ENCODE results near the gene GABARAPL2.
A peak's percentile ranks its signal among the peaks of the same experiment; 100 is the strongest.

Gene GABARAPL2

DNA sequence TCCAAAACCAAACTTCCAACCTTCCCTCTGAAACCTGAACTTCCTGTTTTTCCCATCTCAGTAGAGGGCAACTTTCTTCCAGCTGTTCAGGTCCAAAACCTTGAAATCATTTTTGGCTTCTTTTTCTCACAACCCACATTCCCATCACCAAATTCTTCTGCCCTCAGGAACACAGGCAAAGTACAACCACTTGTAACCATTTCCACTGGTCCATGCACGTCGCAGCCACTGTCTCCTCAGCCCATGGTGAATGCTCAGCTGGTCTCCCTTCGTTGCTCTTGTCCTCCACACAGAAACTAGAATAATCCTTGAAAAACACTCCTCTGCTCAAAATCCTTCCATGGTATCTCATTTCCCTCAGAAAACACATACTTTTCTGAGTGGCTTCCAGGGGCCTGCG lies 60.6 kb downstream of the GABARAPL2 start:
- Mint-ChIP-seq H3K27ac (no peak overlapping the region), H3K4me1 (peaks cover 5% of the 10 kb centered on the region), H3K4me3 (peak overlapping the region in 1 of 3 experiments; percentile 14), H3K27me3 (ENCODE audit: low read depth) (no peaks in the 10 kb centered on the region), H3K36me3 (ENCODE audit: low read depth) (peaks cover 58% of the 10 kb centered on the region), H3K9me3 (no peaks in the 10 kb centered on the region)
- TF ChIP-seq, protein P1, sequence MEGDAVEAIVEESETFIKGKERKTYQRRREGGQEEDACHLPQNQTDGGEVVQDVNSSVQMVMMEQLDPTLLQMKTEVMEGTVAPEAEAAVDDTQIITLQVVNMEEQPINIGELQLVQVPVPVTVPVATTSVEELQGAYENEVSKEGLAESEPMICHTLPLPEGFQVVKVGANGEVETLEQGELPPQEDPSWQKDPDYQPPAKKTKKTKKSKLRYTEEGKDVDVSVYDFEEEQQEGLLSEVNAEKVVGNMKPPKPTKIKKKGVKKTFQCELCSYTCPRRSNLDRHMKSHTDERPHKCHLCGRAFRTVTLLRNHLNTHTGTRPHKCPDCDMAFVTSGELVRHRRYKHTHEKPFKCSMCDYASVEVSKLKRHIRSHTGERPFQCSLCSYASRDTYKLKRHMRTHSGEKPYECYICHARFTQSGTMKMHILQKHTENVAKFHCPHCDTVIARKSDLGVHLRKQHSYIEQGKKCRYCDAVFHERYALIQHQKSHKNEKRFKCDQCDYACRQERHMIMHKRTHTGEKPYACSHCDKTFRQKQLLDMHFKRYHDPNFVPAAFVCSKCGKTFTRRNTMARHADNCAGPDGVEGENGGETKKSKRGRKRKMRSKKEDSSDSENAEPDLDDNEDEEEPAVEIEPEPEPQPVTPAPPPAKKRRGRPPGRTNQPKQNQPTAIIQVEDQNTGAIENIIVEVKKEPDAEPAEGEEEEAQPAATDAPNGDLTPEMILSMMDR (IDR thresholded peaks at IDR 0.05; ENCODE audit: unreplicated experiment in 3 of 3) = no peak

All from nephron (organoid).